ELF-1 (cell line): ENCODE data around the gene ANKK1.
A peak's percentile ranks its signal among the peaks of the same experiment; 100 is the strongest.

Source experiments
- DNase-seq: peaks from one replicate; pipeline ENCODE4 v3.0.0-alpha.2; 2016; ENCODE audit warnings: low read depth, low spot score

The ANKK1 gene

GRCh38 chr11:113408887-113409286 is 21.3 kb downstream of the ANKK1 start:
- no peak for DNase-seq

GRCh38 chr11:113409526-113409925 is 21.9 kb downstream of the ANKK1 start:
- no peak for DNase-seq

- no peak for DNase-seq
Observed at GRCh38 chr11:113410414-113411135, 23.0 kb downstream of the ANKK1 start.

- DNase-seq, result no peak
Observed at GRCh38 chr11:113411536-113411935, 24.0 kb downstream of the ANKK1 start.

GRCh38 chr11:113412675-113413074 is 25.1 kb downstream of the ANKK1 start:
- no peak for DNase-seq

GRCh38 chr11:113415343-113415742 is 27.8 kb downstream of the ANKK1 start:
- no peak for DNase-seq

GRCh38 chr11:113417428-113417827 is 29.8 kb downstream of the ANKK1 start:
- DNase-seq, result no peak

- no peak for DNase-seq
Observed at GRCh38 chr11:113419454-113420003, 31.9 kb downstream of the ANKK1 start.

- no peak for DNase-seq
Observed at GRCh38 chr11:113420808-113421207, 33.2 kb downstream of the ANKK1 start.

- no peak for DNase-seq
Observed at GRCh38 chr11:113426686-113427085, 39.1 kb downstream of the ANKK1 start.

GRCh38 chr11:113431746-113432145 is 44.2 kb downstream of the ANKK1 start:
- no peak for DNase-seq

- no peak for DNase-seq
Observed at GRCh38 chr11:113435190-113435968, 47.8 kb downstream of the ANKK1 start.

GRCh38 chr11:113436672-113437252 is 49.2 kb downstream of the ANKK1 start:
- DNase-seq, result no peak

GRCh38 chr11:113440816-113441215 is 53.2 kb downstream of the ANKK1 start:
- DNase-seq, result no peak

- no peak for DNase-seq
Observed at GRCh38 chr11:113444502-113445123, 57.0 kb downstream of the ANKK1 start.

GRCh38 chr11:113446112-113446511 is 58.5 kb downstream of the ANKK1 start:
- no peak for DNase-seq

GRCh38 chr11:113446938-113447337 is 59.4 kb downstream of the ANKK1 start:
- peak; percentile 53 for DNase-seq

GRCh38 chr11:113447621-113448315 is 60.2 kb downstream of the ANKK1 start:
- DNase-seq, result peak; percentile 14

GRCh38 chr11:113448316-113448677 is 60.7 kb downstream of the ANKK1 start:
- no peak for DNase-seq

- no peak for DNase-seq
Observed at GRCh38 chr11:113449743-113450142, 62.2 kb downstream of the ANKK1 start.
